Activated CD4-positive, alpha-beta T cell treated with anti-CD3 and anti-CD28 coated beads, Interleukin-2, amount 50 U/mL, for 24 hours (primary cell): ENCODE results near the gene CLDN7.

Experiments
- DNase-seq, 2 donors: peaks; one replicate each; pipeline ENCODE4 v3.0.0-alpha.2; 2020; ENCODE audit warnings: low read depth in 1 of 2, low spot score in 1 of 2

The CLDN7 gene

DNA sequence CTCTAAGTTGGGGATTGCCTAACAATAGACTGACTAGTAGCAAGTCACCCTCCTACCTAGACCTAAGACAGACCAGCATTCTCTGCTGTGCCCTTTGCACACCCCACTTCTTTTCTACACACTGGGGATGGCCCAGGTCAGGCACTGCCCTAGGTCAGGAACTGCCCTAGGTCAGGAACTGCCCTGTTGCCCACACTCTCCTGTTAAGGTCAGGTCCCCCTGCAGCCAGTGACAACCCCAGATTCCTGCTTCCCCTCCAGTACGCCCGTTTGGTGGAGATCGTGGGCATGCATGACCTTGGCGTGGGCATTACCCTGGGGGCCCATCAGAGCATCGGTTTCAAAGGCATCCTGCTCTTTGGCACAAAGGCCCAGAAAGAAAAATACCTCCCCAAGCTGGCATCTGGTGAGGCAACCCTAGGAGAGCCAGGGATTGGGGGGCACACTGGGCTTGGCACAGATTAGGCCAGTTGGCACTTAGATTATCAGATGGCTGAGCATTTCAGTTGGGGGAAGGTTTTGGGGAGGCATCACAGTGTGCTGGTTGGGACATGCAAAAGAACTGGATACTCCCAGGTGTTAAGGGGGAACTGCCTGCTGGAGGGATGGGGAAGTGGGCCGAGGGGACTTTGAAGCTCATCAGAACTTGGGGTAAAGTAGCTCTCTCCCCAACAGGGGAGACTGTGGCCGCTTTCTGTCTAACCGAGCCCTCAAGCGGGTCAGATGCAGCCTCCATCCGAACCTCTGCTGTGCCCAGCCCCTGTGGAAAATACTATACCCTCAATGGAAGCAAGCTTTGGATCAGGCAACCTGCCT lies 40.8 kb downstream of the CLDN7 start:
- no peak for DNase-seq

- DNase-seq, result no peak
These were observed 41.5 kb downstream of the CLDN7 start for GRCh38 chr17:7220593-7221277.

GRCh38 chr17:7219812-7220592 lies 42.3 kb downstream of the CLDN7 start, which contains the start of the genes ACADVL and DLG4:
Gene ACADVL (plus strand): TSS chr17:7219938. CDS start chr17:7219985, 47 bp downstream.
Gene DLG4 (minus strand): TSS chr17:7219836.
- peak; percentile 50 to 61 for DNase-seq

GRCh38 chr17:7219229-7219811 lies 43.0 kb downstream of the CLDN7 start:
- DNase-seq, result no peak

DNA sequence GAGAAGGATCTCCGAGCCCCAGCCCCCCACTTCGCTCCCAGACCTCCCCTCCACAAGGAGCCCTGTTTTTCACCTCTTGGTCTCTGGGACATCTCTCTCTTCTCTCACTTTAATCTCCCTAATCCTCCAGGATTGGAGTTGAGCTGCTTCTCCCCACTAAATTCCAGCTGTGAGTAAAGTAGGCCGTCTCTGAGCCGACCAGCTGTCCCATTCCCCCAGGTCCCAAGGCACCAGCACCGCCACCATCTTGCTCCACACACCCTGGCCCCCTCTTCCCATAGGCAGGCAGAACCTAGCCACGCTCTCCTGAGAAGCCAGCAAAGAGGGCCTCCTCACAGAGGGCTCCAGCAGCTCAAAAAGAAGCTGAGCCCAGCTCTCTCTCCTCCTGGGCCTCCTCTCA lies 43.5 kb downstream of the CLDN7 start:
- DNase-seq, result no peak

- DNase-seq, result no peak
These were observed 44.1 kb downstream of the CLDN7 start for GRCh38 chr17:7218166-7218565.

DNA sequence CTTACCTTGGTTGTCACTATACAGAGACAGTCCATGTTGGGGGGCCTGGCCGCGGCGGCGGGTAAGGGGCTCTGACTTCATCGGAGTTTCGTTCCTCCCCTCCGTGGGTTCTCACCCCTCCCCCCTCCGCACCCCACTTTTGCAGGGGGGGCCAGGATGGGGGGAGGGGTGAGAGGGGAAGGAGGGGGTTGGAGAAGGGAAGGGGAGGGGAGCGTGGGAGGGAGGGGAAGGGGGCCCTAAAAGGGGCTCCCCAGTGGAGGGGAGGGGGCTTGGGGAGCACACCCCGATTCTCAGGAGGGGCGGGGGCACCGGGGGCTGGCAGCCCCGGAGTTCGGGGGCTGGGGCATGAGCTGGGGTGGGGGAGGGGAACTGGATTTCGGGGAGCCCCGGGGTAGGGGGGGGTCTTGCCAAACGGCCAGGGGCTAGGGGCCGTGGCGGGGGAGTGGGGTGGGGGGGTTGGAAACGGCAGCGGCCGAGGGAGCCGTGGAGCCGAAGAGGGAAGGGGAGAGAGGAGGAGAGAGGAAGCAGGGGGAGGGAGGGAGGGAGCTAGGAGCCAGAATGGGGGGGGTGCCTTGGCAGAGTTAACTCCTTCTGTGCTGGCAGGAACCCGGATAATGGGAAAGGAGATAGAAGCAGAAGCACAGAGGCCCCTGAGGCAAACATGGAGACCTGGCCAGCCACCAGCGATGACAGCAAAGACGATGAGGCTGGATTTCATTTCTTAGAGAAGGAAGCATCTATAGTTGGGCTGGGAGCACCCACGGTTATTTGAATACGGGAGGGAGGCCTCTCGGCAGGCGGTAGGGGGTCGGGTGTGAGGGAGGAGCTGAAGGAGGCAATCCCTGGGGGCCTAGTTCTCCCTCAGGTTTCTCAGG lies 44.9 kb downstream of the CLDN7 start:
- no peak for DNase-seq

DNA sequence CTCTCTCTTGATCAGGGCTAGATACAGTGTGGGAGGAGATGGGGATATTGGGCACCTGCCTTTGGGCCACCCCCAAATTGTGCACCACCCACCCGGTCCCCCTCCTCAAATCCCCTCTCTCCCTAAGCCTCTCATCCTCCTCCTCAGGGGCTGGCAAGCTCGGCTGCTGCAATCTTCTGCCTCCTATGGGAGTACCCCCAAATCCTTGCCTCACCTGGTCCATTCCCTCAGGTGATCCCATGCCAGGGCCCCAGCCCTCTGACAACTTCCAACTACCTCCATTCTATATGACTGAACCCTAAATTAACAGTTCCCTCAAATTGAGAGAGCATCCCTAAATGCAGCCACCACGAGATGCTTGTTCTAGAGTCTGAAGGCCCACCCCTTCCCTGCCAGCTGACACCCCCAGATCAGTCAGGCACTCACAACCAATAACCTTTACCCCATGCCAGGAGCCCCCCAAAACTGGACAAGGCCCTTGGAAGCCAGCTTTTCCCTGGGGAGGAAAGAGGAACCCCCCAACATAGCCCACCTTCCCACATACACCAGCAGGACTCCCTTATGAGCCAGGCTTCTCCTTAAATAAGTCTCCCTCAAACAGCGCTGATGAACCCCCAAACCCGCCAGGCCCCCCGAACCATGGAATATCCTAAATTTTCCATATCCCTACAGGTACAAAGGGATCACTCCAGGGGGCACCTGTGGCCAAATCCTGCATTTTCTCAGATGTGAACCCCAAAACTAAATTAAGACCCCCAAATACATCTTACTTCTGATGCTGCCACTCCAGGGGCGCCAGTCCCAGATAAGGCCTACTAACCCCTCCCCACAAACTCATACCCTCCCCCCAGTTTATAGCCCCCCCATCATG lies 45.8 kb downstream of the CLDN7 start:
- no peak for DNase-seq

GRCh38 chr17:7215652-7216180 lies 46.6 kb downstream of the CLDN7 start:
- no peak for DNase-seq

- DNase-seq, result no peak
These were observed 47.1 kb downstream of the CLDN7 start for GRCh38 chr17:7215136-7215638.

DNA sequence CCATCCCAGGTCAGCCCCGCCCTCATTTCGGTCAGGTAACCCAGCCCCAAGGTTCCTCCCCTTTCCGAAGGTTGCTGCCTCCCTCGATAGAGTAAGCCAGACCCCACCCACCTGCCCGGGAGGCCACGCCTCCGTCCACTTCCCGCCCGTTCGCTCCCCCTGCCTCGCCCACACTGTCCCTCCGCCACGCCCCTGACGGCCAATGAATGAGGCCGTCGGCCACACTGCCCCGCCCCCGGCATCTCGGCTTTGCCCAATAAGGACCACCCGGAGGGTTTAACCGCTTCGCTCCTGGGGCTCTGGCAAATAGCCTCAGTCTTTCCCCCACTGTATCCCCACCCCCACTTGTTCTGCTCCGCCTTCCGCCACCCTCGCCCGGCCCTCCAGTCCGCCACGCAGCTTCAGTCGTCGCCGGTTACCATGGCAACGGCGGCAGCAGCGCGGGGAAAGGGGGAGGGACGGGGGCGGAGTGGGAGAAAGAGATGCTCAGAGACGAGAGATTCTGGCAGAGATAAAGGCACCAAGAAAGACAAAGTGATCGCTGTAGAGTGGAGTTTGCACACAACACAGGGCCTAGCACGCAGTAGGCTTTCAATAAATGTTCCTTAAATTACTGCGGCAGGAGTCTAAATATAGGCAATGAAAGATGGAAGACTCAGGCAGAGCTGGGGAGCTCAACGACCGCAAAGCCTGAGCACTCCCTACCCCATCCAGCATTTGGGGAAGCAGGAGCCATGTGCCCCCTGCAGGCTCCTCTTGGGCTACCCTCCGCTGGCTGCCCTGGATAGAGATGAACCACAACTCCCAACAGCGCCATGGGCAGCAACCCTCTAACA lies 47.8 kb downstream of the CLDN7 start:
- DNase-seq, result peak; percentile 97 to 99

DNA sequence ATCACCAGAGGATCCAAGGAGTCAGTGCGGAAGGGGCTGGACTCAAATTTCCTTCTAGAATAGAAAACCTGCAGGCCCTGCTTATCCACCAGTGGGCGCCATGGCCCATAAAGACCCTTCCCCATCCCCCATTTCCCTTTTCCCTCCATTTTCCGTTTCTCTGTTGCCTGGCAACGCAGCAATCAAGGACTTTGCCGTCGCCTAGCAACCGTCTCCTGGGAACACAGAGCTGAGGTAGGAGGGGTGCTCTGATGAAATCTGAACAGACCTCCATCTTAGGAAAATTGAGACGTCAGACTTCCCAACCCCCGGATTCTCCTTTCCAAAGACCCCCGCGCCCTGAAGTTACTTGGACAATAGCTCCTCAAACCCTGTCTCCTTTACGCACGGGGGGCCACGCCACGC lies 48.4 kb downstream of the CLDN7 start:
- no peak for DNase-seq

- DNase-seq, result no peak
These were observed 50.6 kb downstream of the CLDN7 start for GRCh38 chr17:7211491-7212273.
